ENCODE results near the gene LGMN. TPM values are rescaled to one million over a fixed set of nuclear protein-coding genes. Genes with fewer than 3 reads are reported as not detected.

Gene LGMN
- total and polyA plus RNA-seq, 2 donors (not counting 1 experiment from before 2014, with no cell fraction given), result 17.6 to 21.1 TPM

DNA sequence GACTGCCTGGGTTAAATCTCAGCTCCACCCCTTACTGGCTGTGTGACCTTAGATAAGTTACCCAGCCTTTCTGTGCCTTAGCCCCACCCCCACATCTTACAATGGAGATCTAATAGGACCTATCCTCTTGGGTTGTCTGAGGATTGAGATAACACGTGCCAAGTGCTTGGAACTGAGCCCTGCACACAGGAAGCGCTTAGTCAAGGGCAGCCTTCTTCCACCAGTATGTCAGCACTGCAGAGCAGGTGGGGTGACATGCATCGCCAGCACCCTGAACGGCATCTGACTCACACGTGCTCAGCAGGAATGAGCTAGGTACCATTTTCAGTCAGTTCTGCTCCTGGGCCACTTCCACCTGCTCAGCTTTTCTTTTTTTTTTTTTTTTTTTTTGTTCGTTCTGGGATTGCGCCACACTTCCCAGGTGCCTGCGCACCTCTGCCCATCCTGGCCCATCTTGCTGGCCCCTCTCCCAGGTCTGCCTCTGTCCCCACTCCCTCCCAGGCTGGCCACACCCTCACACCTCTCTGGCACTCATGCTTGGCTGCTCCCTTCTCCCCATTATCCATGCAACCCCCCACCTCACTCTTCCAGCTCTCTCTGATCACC, 19.6 kb downstream of the LGMN start:
- ChIA-PET CTCF (interaction anchor here (1.1 kb wide), 1 partner anchor 22 kb away, joined by 3 read pairs; no protein-coding TSS in a partner anchor), POLR2A (no interaction called here)
- Histone ChIP-seq H3K27me3 (replicated peaks in 1 of 4; ENCODE audit: control extremely low read depth in 1 of 4, control insufficient read depth in 3 of 4, insufficient read depth in 4 of 4, low read length in 3 of 4) (no peaks in the 10 kb centered on the region), H3K27ac (ENCODE audit: low read length in 2 of 2) (no peak overlapping the region), H4K20me1 (ENCODE audit: control insufficient read depth, insufficient read depth, low read length, poor library complexity, severe bottlenecking) (no peaks in the 10 kb centered on the region), H3K9ac (ENCODE audit: low read length) (no peak overlapping the region), H3K36me3 (replicated peaks in 1 of 2; ENCODE audit: control extremely low read depth in 1 of 2, control insufficient read depth in 1 of 2, extremely low read depth in 1 of 2, insufficient read depth in 2 of 2, low read length in 1 of 2) (peaks cover 0 to 15% of the 10 kb centered on the region in 2 experiments), H2AFZ (ENCODE audit: insufficient read depth, low read depth, low read length, poor library complexity, severe bottlenecking) (no peak overlapping the region), H3K4me3 (ENCODE audit: control extremely low read depth in 1 of 5, extremely low read depth in 1 of 5, insufficient read depth in 1 of 5, low read depth in 2 of 5, low read length in 4 of 5) (no peak overlapping the region), H3K4me1 (ENCODE audit: control insufficient read depth in 2 of 2, insufficient read depth in 2 of 2, low read length in 2 of 2) (peaks cover 0 to 6% of the 10 kb centered on the region in 2 donors), H3K9me3 (ENCODE audit: control extremely low read depth in 1 of 3, control insufficient read depth in 2 of 3, insufficient read depth in 1 of 3, low read length in 2 of 3) (peaks cover 0 to 13% (median 0%) of the 10 kb centered on the region in 3 donors), H3K79me2 (ENCODE audit: control insufficient read depth, insufficient read depth, low read length) (peaks cover 5% of the 10 kb centered on the region), H3K4me2 (replicated peaks; ENCODE audit: low read depth, low read length, poor library complexity, severe bottlenecking) (no peak overlapping the region)
- Mint-ChIP-seq H3K4me1 (peaks cover 7% of the 10 kb centered on the region), H3K4me3 (no peak overlapping the region), H3K27me3 (no peaks in the 10 kb centered on the region), H3K9me3 (ENCODE audit: insufficient read depth) (no peaks in the 10 kb centered on the region), H3K27ac (no peak overlapping the region)
- TF ChIP-seq EZH2 (IDR thresholded peaks at IDR 0.05; ENCODE audit: borderline replicate concordance, insufficient read depth, low read depth, low read length, poor library complexity, severe bottlenecking), result no peak
- TF ChIP-seq, protein P1, sequence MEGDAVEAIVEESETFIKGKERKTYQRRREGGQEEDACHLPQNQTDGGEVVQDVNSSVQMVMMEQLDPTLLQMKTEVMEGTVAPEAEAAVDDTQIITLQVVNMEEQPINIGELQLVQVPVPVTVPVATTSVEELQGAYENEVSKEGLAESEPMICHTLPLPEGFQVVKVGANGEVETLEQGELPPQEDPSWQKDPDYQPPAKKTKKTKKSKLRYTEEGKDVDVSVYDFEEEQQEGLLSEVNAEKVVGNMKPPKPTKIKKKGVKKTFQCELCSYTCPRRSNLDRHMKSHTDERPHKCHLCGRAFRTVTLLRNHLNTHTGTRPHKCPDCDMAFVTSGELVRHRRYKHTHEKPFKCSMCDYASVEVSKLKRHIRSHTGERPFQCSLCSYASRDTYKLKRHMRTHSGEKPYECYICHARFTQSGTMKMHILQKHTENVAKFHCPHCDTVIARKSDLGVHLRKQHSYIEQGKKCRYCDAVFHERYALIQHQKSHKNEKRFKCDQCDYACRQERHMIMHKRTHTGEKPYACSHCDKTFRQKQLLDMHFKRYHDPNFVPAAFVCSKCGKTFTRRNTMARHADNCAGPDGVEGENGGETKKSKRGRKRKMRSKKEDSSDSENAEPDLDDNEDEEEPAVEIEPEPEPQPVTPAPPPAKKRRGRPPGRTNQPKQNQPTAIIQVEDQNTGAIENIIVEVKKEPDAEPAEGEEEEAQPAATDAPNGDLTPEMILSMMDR (IDR thresholded peaks at IDR 0.05), result no peak
- WGBS (ENCODE audit: insufficient coverage), result 68% methylated on average over 7 of the region's 8 CpGs
- intact Hi-C loops (cut with micrococcal nuclease), result no loop called here
- peak; percentile 53 for ATAC-seq (ENCODE audit: low read depth)
- peak; percentile 44 for DNase-seq

DNA sequence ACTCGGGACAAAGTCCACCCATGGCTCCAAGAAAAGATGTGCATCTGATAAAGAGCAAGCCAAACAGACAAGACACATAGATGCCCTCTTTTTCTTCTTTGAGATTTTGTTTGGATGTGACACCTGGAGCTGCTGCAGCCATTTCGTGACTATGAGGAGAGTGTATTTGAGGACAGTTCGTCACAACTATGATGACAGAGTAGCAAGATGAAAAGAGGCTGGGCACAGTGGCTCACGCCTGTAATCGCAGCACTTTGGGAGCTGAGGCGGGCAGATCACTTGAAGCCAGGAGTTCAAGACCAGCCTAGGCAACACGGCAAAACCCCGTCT, 21.5 kb downstream of the LGMN start:
- Histone ChIP-seq H3K27me3 (replicated peaks in 1 of 4; ENCODE audit: control extremely low read depth in 1 of 4, control insufficient read depth in 3 of 4, insufficient read depth in 4 of 4, low read length in 3 of 4) (no peaks in the 10 kb centered on the region), H3K79me2 (ENCODE audit: control insufficient read depth, insufficient read depth, low read length) (peaks cover 3% of the 10 kb centered on the region), H3K36me3 (replicated peaks in 1 of 2; ENCODE audit: control extremely low read depth in 1 of 2, control insufficient read depth in 1 of 2, extremely low read depth in 1 of 2, insufficient read depth in 2 of 2, low read length in 1 of 2) (peaks cover 0 to 10% of the 10 kb centered on the region in 2 experiments), H3K4me2 (replicated peaks; ENCODE audit: low read depth, low read length, poor library complexity, severe bottlenecking) (no peak overlapping the region), H3K9ac (ENCODE audit: low read length) (no peak overlapping the region), H4K20me1 (ENCODE audit: control insufficient read depth, insufficient read depth, low read length, poor library complexity, severe bottlenecking) (no peaks in the 10 kb centered on the region), H3K4me1 (ENCODE audit: control insufficient read depth in 2 of 2, insufficient read depth in 2 of 2, low read length in 2 of 2) (peaks cover 0 to 6% of the 10 kb centered on the region in 2 donors), H3K9me3 (ENCODE audit: control extremely low read depth in 1 of 3, control insufficient read depth in 2 of 3, insufficient read depth in 1 of 3, low read length in 2 of 3) (peaks cover 0 to 11% (median 0%) of the 10 kb centered on the region in 3 donors), H3K4me3 (ENCODE audit: control extremely low read depth in 1 of 5, extremely low read depth in 1 of 5, insufficient read depth in 1 of 5, low read depth in 2 of 5, low read length in 4 of 5) (no peak overlapping the region), H3K27ac (ENCODE audit: low read length in 2 of 2) (no peak overlapping the region), H2AFZ (ENCODE audit: insufficient read depth, low read depth, low read length, poor library complexity, severe bottlenecking) (no peak overlapping the region)
- intact Hi-C loops (cut with micrococcal nuclease), result no loop called here
- Mint-ChIP-seq H3K4me3 (no peak overlapping the region), H3K4me1 (peaks cover 13% of the 10 kb centered on the region), H3K27me3 (no peaks in the 10 kb centered on the region), H3K27ac (no peak overlapping the region), H3K9me3 (ENCODE audit: insufficient read depth) (no peaks in the 10 kb centered on the region)
- TF ChIP-seq, protein P1 (IDR thresholded peaks at IDR 0.05), result no peak
- TF ChIP-seq EZH2 (IDR thresholded peaks at IDR 0.05; ENCODE audit: borderline replicate concordance, insufficient read depth, low read depth, low read length, poor library complexity, severe bottlenecking), result no peak
- ATAC-seq (ENCODE audit: low read depth) (no peak), DNase-seq (no peak)
- 96% methylated on average over 5 of the region's 8 CpGs for WGBS (ENCODE audit: insufficient coverage)
- CTCF ChIA-PET, result interaction anchor here (1.1 to 1.6 kb wide), 2 partner anchors 12 to 15 kb away, joined by 4 to 11 read pairs; no protein-coding TSS in a partner anchor
- POLR2A ChIA-PET, result interaction anchor here (0.7 kb wide), 1 partner anchor 131 kb away, joined by 10 read pairs; no protein-coding TSS in a partner anchor

Measured in B cell (primary cell).